HG03159 (cell line): ENCODE measurements around the gene ALDH3B2.
"Not testable (repeated sequence)": the region's sequence is repeated elsewhere in the genome, so short reads cannot be mapped to it uniquely, and the experiment has no call there.

Source experiments
- ATAC-seq: cut with Tn5 transposase; IDR thresholded peaks from one replicate; pipeline ENCODE4 v1.9.1; 2021; ENCODE audit warnings: mild to moderate bottlenecking, moderate library complexity; ENCODE audit not compliant: unreplicated experiment

ALDH3B2 gene

GRCh38 chr11:67644472-67645418 is 29.7 kb downstream of the ALDH3B2 start:
- ATAC-seq: no peak

- no peak for ATAC-seq
These were observed 30.4 kb downstream of the ALDH3B2 start for GRCh38 chr11:67644042-67644441.

GRCh38 chr11:67642173-67643120 is 32.0 kb downstream of the ALDH3B2 start:
- no peak for ATAC-seq

GRCh38 chr11:67641338-67642172 is 32.9 kb downstream of the ALDH3B2 start:
- ATAC-seq: no peak

- no peak for ATAC-seq
These were observed 33.6 kb downstream of the ALDH3B2 start for GRCh38 chr11:67640758-67641337.

GRCh38 chr11:67640021-67640757 is 34.2 kb downstream of the ALDH3B2 start:
- ATAC-seq: no peak

GRCh38 chr11:67639438-67639859 is 35.0 kb downstream of the ALDH3B2 start, which contains the start of gene TBX10:
TSS of gene TBX10 (minus strand) at chr11:67639763. CDS start at chr11:67639472, 291 bp downstream.
- no peak for ATAC-seq

- no peak for ATAC-seq
These were observed 35.6 kb downstream of the ALDH3B2 start for GRCh38 chr11:67638535-67639437.

GRCh38 chr11:67637441-67637840 is 37.0 kb downstream of the ALDH3B2 start:
- not testable (repeated sequence) for ATAC-seq

- no peak for ATAC-seq
These were observed 37.5 kb downstream of the ALDH3B2 start for GRCh38 chr11:67636962-67637361.

- no peak for ATAC-seq
These were observed 39.2 kb downstream of the ALDH3B2 start for GRCh38 chr11:67635231-67635521.

- ATAC-seq: no peak
These were observed 39.8 kb downstream of the ALDH3B2 start for GRCh38 chr11:67634366-67635230.

GRCh38 chr11:67633758-67634365 is 40.6 kb downstream of the ALDH3B2 start:
- ATAC-seq: no peak

- ATAC-seq: no peak
These were observed 41.3 kb downstream of the ALDH3B2 start for GRCh38 chr11:67632982-67633755.

- ATAC-seq: no peak
These were observed 42.0 kb downstream of the ALDH3B2 start for GRCh38 chr11:67632175-67632981.

GRCh38 chr11:67631853-67632174 is 42.6 kb downstream of the ALDH3B2 start:
- no peak for ATAC-seq
